Heart left ventricle (tissue), 13 donors: Measurements from ENCODE around the gene ANTKMT.

Experiments
- CTCF ChIP-seq, 12 donors: fragments of 200-600 bp; sonication (generic) in 4 of 12; IDR thresholded peaks; one replicate each; pipeline versions ENCODE4 v1.5.0 to v1.8.0; 2018 to 2022; ENCODE audit warnings: antibody characterized with exemption in 12 of 12, mild to moderate bottlenecking in 5 of 12
- POLR2A ChIP-seq, 2 donors: fragments of 450-650 bp; IDR thresholded peaks; one replicate each; pipeline ENCODE4 v1.6.1; 2017; ENCODE audit warnings: antibody characterized with exemption in 2 of 2, mild to moderate bottlenecking in 2 of 2, moderate library complexity in 2 of 2
- donor health status: ischemic (EF 13 %, LVEDD 7.1; RV severe dilation, severe dysfunction).
- donor health status: DM: no; HTN: yes; CAD: no.
- donor health status: DM: no; HTN: no; CAD: no.
- donor health status: ischemic (EF 25% LVEDD 6.9; RV normal size, moderate dysfunction).
- donor health status: ischemic (EF 25% LVEDD 5.7; RV mildly dilated, moderate dysfunction).
- donor health status: ischemic (EF 35%, LVEDD 5.7; RV mildly dilated, moderate dysfunction).
- donor health status: nonischemic (EF 11% LVEDD 7.7; RV severe dilation, severe dysfunction).
- donor health status: DM: yes; HTN: yes; CAD: no.
- donor health status: PGD.
- donor health status: ischemic (EF 29% LVEDD 5.4; RV normal size, mild dysfunction).
- donor health status: nonischemic (EF 23%, LVEDD 6.1; RV moderate dilation, normal function).

GRCh38 chr16:751152-752006 is 30.4 kb downstream of the ANTKMT start:
- TF ChIP-seq CTCF (IDR thresholded peaks at IDR 0.05) = no peak
- TF ChIP-seq POLR2A (IDR thresholded peaks at IDR 0.05) = no peak
